GM06990 (cell line): Measurements from ENCODE around the gene FBRS.
"Not testable (repeated sequence)": the region's sequence is repeated elsewhere in the genome, so short reads cannot be mapped to it uniquely, and the experiment has no call there.

ENCODE experiments used
- DNase-seq: peaks from one replicate; pipeline ENCODE4 v3.0.0-alpha.2; 2011; ENCODE audit not compliant: insufficient read length; ENCODE audit errors: extremely low read depth
- H3K27me3 ChIP-seq: replicated peaks from 2 replicates; pipeline ENCODE4 v1.6.0; 2011; ENCODE audit warnings: low read length; ENCODE audit not compliant: control insufficient read depth, insufficient read depth
- H3K36me3 ChIP-seq: 2 replicates; pipeline ENCODE4 v1.5.1; 2011; ENCODE audit warnings: low read length; ENCODE audit not compliant: control insufficient read depth, insufficient read depth
- H3K4me3 ChIP-seq: replicated peaks from 2 replicates; pipeline ENCODE4 v1.5.1; 2011; ENCODE audit warnings: low read depth, mild to moderate bottlenecking, control low read depth, low read length
- TF ChIP-seq, protein P1 (sequence below): IDR thresholded peaks from 2 replicates; pipeline ENCODE4 v1.5.1; 2011; ENCODE audit warnings: low read length, control low read depth, mild to moderate bottlenecking, inconsistent platforms; ENCODE audit not compliant: insufficient read depth, poor library complexity, severe bottlenecking

FBRS gene

DNA sequence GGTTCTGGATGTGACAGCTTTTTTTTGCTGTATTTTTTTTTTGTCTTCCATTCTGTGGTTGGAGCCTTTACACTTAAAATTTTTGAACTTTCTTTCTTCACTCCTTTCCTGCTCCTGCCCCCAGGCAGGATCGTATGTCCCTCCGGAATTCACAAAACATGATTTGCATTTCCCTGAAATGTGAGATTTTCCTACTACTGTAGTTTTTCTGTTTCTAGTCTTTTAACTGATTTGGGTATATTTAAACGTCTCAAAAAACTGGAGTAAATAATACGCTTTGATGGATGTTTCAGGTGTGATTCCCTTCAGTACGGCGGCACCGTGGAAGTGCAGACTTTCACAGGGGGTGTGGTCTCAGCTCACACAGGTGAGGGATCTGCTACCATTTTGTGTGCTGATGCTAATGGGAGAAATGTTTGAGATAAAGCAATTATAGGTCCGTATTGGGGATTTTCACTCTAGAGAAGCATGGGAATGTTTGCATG, 41.4 kb downstream of the FBRS start:
- Histone ChIP-seq H3K27me3 (no peaks in the 10 kb centered on the region), H3K36me3 (peaks cover 9% of the 10 kb centered on the region), H3K4me3 (peak overlapping the region; percentile 95)
- no peak for DNase-seq
- TF ChIP-seq, protein P1, sequence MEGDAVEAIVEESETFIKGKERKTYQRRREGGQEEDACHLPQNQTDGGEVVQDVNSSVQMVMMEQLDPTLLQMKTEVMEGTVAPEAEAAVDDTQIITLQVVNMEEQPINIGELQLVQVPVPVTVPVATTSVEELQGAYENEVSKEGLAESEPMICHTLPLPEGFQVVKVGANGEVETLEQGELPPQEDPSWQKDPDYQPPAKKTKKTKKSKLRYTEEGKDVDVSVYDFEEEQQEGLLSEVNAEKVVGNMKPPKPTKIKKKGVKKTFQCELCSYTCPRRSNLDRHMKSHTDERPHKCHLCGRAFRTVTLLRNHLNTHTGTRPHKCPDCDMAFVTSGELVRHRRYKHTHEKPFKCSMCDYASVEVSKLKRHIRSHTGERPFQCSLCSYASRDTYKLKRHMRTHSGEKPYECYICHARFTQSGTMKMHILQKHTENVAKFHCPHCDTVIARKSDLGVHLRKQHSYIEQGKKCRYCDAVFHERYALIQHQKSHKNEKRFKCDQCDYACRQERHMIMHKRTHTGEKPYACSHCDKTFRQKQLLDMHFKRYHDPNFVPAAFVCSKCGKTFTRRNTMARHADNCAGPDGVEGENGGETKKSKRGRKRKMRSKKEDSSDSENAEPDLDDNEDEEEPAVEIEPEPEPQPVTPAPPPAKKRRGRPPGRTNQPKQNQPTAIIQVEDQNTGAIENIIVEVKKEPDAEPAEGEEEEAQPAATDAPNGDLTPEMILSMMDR = no peak

DNA sequence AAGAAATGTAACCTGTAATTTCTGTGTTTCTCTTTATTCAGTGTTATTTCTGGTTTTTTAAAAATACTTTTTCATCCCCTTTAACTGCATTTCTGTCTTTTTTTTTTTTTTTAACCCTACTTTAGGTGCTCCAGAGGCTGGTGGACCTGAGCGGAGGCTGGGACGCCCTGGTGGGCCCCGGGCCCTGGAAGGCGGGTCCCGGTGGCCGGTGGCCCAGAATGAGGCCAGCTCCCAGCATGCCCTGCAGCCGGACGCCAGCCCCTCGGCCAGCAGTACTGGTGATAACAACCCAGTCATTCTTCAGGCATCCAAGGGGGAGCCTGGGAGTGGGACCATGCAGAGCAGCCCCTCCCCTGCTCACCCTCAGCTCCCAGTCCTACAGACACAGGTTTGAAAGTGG, 42.3 kb downstream of the FBRS start:
- Histone ChIP-seq H3K27me3 (no peaks in the 10 kb centered on the region), H3K4me3 (no peak overlapping the region; the same call in 1 of the 2 replicates), H3K36me3 (peaks cover 12% of the 10 kb centered on the region)
- TF ChIP-seq, protein P1 = no peak
- DNase-seq = no peak

DNA sequence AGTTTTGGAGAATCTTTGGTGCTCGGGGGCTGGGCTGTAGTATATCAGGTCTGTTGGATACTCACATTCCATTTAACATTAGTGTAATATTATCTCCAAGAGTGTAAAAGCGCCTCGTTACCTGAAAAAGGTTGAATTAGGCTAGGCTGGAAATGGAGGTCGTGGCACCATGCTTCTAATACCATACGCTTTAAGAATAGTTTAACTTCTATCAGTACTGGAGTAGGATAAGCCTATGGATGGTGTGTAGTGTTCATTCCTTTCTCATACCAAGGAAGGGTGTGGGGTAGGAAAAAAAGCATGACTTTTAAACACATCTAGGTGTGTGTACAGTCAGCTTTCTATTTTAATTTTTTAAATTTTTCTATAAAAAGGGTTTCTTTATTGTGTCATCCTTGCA, 42.7 kb downstream of the FBRS start:
- Histone ChIP-seq H3K27me3 (no peaks in the 10 kb centered on the region), H3K4me3 (no peak overlapping the region), H3K36me3 (peaks cover 12% of the 10 kb centered on the region)
- TF ChIP-seq, protein P1 = no peak
- no peak for DNase-seq

DNA sequence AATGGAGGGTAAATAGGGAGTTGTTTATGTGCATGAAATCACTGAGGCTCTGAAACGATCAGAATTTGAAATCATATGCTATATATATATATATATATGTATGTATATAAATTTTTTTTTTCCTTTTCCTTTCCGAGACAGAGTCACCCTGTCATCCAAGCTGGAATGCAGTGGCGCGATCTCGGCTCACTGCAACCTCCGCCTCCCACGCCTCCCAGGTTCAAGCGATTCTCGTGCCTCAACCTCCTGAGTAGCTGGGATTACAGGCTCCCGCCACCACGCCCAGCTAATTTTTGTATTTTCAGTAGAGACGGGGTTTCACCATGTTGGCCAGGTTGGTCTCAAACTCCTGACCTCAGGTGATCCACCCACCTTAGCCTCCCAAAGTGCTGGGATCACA, 44.8 kb downstream of the FBRS start:
- H3K4me3 ChIP-seq, DNase-seq, H3K27me3 ChIP-seq: not testable (repeated sequence)
- H3K36me3 ChIP-seq = peaks cover 21% of the 10 kb centered on the region

DNA sequence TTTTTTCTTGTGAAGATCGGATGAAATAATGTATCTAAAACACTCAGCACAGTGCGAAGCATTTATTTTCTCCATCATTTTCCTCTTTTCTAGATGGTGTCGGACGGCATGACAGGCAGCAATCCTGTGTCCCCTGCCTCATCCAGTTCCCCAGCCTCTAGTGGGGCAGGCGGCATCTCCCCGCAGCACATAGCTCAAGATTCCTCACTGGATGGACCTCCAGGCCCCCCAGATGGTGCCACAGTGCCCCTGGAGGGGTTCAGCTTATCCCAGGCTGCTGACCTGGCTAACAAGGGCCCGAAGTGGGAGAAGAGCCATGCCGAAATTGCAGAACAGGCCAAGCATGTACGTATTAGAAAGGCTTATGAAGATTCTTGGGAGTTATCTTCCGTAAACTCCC, 45.7 kb downstream of the FBRS start:
- TF ChIP-seq, protein P1 = no peak
- no peaks in the 10 kb centered on the region for H3K27me3 ChIP-seq
- H3K36me3 ChIP-seq = peaks cover 25% of the 10 kb centered on the region
- DNase-seq = no peak
- H3K4me3 ChIP-seq = no peak overlapping the region

DNA sequence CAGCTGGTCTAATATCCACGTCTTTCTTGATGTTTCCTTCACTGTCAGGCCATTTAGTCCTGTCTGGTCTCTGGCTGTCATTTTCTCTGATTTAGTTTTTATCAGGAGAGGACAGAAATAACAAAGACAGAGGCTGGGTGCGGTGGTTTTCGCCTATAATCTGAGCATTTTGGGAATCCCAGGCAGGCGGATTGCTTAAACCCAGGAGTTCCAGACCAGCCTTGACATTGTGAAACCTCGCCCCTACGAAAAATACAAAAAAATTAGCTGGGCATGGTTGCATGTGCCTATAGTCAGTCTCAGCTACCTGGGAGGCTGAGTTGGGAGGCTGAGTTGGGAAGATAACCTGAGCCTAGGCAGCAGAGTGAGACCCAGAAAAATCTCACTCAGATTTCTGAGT, 47.8 kb downstream of the FBRS start:
- no peak overlapping the region for H3K4me3 ChIP-seq
- no peaks in the 10 kb centered on the region for H3K27me3 ChIP-seq
- H3K36me3 ChIP-seq = peaks cover 34% of the 10 kb centered on the region
- no peak for DNase-seq
- TF ChIP-seq, protein P1 = no peak
